Measurements from ENCODE around the gene PINK1.

GRCh38 chr1:20668581-20668980 lies 35.3 kb downstream of the PINK1 start:
- TF ChIP-seq, protein P1, sequence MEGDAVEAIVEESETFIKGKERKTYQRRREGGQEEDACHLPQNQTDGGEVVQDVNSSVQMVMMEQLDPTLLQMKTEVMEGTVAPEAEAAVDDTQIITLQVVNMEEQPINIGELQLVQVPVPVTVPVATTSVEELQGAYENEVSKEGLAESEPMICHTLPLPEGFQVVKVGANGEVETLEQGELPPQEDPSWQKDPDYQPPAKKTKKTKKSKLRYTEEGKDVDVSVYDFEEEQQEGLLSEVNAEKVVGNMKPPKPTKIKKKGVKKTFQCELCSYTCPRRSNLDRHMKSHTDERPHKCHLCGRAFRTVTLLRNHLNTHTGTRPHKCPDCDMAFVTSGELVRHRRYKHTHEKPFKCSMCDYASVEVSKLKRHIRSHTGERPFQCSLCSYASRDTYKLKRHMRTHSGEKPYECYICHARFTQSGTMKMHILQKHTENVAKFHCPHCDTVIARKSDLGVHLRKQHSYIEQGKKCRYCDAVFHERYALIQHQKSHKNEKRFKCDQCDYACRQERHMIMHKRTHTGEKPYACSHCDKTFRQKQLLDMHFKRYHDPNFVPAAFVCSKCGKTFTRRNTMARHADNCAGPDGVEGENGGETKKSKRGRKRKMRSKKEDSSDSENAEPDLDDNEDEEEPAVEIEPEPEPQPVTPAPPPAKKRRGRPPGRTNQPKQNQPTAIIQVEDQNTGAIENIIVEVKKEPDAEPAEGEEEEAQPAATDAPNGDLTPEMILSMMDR (conservative IDR thresholded peaks at IDR 0.05): no peak
- TF ChIP-seq EZH2 (IDR thresholded peaks at IDR 0.05; ENCODE audit: low read depth): no peak
